Measurements from ENCODE around the gene CAMK2B. TPM values are rescaled to one million over a fixed set of nuclear protein-coding genes. Genes with fewer than 3 reads are reported as not detected.

Gene CAMK2B
- total RNA-seq, 1 donor from 2014 or later, result 0.29 TPM

DNA sequence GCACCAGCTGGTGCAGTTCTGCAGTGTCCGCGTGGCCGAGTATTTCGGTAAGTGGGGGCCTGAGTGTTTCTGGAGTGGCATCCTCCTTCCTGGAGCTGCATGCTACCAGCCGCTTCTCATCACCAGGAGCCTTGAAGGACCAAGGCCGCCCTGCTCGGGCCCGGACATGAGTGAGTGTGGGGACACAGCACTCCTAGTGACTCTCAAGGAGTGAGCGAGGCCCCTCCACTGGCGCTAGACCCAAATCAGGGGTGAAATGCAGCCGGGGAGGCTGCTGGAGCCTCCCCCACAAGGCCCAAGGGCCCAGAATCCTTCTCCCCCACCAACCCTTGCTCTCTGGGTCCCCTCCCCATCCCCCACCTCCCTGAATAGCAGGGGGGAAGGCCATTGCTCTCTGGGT, 48.0 kb downstream of the CAMK2B start:
- no peak for DNase-seq (ENCODE audit: extremely low read depth, low read depth, low spot score)

GRCh38 chr7:44276571-44277221, 48.7 kb downstream of the CAMK2B start:
- no peak for DNase-seq (ENCODE audit: extremely low read depth, low read depth, low spot score)

DNA sequence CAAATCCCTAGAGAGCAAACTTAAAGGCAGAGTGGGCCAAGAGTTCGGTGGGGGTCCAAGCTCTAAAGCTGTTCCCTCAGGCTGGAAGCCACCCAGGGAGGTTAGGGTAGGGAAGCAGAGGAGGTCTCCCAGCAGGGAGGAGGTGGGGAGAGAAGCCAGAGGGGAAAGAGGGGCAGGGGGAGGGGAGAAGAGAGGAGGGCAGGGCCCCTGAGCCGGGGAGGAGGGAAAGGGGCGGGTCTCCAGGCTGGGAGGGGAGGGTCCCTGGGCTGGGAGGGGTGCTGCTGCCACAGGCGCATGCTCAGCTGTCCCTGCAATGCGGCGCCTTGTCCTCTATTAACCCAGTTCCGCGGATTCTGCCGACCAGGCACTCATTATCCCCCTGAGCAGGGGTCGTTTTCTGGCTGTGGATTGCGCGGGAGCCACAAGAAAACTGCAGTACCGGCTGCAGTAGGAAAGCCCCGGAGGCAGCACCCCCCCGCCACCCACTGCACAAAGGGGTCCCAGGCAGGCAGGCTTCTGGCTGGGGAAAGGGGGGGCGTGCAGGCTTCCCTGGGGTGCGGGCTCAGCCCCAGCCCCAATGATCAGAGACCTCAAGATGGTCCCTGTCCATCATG, 49.3 kb downstream of the CAMK2B start:
- no peak for DNase-seq (ENCODE audit: extremely low read depth, low read depth, low spot score)

DNA sequence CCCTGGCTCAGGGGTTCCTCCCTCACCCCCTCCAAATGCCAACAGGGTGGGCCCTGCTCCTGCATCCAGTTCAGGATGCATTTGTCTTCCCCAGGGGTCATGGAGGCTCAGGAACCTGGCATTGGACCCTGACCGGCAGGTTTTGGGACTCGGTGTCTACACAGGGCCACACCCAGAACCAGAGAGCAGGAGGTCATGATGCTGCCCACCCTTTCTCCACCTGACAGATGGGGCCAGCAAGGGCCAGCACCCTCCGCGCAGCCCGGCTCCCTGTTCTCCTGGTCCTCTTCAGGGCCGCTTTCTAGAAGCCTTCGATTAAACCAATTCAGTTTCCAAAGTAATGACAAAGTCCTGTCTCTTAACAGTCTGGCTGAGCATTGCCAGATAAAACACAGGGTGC, 50.2 kb downstream of the CAMK2B start:
- no peak for DNase-seq (ENCODE audit: extremely low read depth, low read depth, low spot score)

- no peak for DNase-seq (ENCODE audit: extremely low read depth, low read depth, low spot score)
Measured at GRCh38 chr7:44274623-44274975, 50.8 kb downstream of the CAMK2B start.

DNA sequence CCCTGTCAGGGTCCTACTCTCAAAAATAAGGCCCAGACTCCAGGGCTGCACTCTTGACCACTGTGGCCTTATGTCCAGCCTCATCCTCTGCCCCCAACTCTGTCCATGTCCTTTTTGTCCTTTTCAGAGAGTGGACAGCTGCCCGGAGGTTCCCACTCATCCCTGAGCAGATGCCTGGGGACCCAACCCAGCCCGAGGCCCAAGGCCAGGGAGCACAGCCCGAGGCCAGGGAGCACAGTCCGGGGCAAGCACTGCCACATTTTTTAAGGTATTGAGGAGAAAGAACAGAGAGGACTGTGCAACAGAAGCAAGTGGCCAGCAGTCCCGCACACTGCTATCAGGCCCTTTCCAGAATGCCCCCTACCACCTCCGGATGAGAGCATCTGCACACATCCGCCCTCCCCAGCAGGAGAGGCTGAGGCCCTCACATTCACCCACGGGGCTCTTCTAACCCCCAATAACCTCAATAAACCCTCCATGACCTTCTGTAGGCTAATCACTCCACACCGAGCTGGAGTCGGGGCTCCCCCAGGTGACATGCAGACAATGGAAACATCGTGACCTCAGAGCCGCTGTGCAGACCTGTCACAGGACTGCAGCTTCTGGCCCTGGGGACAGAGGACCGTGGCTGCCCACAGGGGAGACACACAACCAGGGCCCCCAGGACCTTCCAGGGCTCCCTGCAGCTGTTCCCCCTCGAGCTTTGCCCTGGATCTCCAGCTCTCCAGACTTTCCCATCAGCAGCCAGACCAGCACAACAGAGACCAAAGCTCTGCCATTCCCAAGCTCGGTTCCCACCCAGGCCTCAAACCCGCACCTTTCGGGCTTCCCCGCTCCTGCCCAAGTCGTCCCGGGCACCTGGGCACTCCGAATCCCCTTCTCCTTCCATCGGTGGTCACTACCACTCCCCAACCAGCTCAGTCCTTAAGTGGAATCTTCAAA, 51.4 kb downstream of the CAMK2B start:
- DNase-seq (ENCODE audit: extremely low read depth, low read depth, low spot score), result no peak

- no peak for DNase-seq (ENCODE audit: extremely low read depth, low read depth, low spot score)
Measured at GRCh38 chr7:44272981-44273380, 52.4 kb downstream of the CAMK2B start.

DNA sequence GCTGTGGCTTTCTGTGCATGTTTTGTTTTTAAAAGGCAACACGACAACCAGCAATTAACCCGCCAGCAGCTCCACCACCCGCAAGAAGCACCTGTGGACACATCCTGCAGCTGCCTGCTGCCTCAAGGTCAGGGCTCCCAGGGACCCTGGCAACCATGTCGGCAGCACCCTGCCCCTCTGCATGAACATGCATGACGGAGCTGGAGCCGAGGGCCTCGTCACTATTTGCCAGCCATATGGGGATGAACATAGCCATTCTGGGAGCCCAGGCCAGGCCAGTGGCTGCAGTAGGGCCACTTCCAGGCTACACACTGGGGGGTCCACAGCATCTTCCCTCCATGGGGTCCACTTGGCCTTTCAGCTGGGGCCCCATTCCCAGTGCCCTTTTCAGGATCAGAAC, 52.9 kb downstream of the CAMK2B start:
- DNase-seq (ENCODE audit: extremely low read depth, low read depth, low spot score), result no peak

- no peak for DNase-seq (ENCODE audit: extremely low read depth, low read depth, low spot score)
Measured at GRCh38 chr7:44269943-44270493, 55.4 kb downstream of the CAMK2B start.

DNA sequence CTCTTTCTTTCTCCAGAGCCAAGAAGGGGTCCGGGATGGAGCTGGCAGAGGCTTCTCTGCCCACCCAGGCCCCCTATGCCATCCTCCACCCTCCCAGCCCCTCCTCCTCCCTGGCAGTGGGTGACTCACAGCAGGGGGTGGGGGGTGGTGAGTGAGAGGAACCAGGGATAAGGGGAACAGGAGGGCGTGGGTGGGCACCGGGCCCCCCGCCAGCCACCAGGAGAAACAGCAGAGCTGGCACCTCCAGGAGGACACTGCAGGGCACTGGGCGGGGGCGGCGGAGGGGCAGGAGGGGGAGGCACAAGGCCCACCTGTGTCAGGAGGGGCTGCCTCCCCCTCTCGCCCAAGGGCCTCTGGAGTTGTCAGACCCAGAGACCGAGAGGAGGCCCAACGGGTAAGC, 56.0 kb downstream of the CAMK2B start:
- no peak for DNase-seq (ENCODE audit: extremely low read depth, low read depth, low spot score)

DNA sequence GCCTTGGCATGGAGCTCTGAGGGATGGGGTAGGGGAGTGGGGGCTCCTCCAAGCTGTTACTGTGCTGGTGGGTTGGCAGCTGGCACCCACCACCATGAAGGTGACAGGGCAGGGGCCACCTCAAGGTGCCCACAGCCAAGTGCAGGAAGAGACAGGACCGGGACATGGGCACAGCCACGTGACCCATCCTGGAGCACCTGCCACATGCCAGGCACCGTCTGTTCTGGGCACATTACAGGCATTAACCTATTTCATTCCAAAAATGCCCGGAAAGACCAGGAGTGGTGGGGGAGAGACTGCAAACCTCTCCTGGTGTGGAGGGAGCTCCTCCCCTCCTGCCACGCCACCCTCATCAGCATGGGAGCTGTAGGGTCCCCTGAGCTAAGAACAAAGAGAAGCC, 56.7 kb downstream of the CAMK2B start:
- no peak for DNase-seq (ENCODE audit: extremely low read depth, low read depth, low spot score)

DNA sequence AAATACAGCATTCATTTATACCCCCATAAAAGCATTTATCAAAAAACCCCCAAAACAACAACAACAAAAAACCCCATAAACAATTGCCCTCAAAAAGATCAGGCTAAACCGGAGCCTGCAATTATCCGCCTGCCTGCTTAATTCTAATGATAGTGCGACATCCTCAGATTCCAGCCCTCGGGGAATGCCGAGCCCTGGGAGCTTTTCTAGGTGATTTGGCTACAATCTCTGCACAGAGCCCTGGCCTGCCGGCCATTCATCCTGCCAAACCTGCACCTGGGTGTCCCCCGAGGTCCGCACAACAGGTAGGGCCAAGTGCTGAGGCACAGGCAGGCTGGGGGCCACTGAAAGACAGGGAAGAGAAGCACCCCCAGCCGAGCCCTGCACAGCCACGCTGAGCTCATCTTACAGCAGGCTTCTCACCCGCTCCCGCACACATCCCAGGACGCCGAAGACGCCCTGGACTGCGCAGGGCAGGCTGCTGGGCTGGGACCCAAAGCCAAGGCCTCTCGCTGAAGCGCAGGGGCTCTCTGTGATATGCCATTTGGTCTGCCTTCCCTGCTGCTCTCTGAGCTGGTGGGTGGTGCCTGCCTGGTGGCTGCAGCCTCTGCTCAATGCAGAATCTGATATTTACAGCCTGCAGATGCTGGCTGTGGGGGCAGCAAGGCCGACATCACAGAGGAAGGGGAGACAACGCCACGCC, 57.5 kb downstream of the CAMK2B start:
- DNase-seq (ENCODE audit: extremely low read depth, low read depth, low spot score), result no peak

GRCh38 chr7:44267178-44267577, 58.2 kb downstream of the CAMK2B start:
- no peak for DNase-seq (ENCODE audit: extremely low read depth, low read depth, low spot score)

- no peak for DNase-seq (ENCODE audit: extremely low read depth, low read depth, low spot score)
Measured at GRCh38 chr7:44266526-44266925, 58.9 kb downstream of the CAMK2B start.

DNA sequence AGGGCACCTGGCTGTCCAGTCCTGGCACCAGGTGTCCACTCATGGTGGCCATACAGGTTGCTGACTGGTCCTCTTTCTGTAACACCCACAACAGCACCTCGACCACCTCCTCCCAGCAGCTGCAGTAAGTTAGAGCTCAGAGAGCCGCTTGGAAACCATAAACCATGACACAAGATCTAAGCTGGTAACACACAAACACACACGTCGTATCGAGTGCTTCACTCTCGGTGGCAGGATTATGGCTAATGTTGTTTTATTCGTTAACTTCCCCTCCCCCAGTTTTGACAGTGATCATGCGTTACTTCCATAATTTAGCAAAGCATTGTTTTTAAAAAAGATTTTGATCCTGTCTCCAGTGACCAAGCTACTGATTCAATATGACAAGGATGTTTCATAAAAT, 59.7 kb downstream of the CAMK2B start:
- DNase-seq (ENCODE audit: extremely low read depth, low read depth, low spot score), result no peak

DNA sequence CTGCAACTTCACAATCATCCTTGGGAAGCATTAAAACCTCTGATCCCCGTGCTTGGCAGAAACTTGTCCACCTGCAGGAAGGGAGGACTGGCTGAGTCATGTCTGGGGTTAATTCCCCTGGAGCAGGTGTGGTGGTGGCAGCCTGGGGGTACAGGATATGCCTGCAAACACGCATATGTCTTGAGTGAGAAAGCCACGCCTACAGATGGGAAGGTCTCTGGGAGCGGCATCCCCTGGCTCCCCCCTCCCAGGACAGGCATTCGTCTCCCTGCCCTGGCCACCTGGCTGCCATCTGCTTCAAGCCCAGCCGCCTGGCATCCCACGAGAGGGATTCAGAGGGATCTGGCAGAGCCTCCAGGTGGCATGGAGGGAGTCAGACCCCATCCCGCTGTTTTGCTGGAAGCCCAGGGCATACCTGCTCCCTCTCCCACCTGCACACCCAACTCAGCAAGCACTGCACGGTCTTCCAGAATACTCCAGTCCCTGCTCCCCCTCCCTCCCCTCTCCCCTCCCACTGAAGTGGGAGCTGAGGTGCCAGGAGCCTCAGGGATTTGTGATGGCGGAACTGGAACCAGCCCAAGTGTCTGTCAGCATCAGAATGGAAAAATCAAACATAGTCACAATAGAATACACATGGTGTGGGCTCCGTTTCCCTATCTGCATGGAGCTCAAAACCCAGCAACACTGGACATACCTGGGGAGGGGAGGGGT, 61.0 kb downstream of the CAMK2B start:
- DNase-seq (ENCODE audit: extremely low read depth, low read depth, low spot score), result no peak

GRCh38 chr7:44263326-44264082, 61.9 kb downstream of the CAMK2B start:
- no peak for DNase-seq (ENCODE audit: extremely low read depth, low read depth, low spot score)

- DNase-seq (ENCODE audit: extremely low read depth, low read depth, low spot score), result no peak
Measured at GRCh38 chr7:44262031-44262430, 63.4 kb downstream of the CAMK2B start.

GRCh38 chr7:44261240-44261639, 64.2 kb downstream of the CAMK2B start:
- no peak for DNase-seq (ENCODE audit: extremely low read depth, low read depth, low spot score)
